ENCODE data around the gene TLE3.

DNA sequence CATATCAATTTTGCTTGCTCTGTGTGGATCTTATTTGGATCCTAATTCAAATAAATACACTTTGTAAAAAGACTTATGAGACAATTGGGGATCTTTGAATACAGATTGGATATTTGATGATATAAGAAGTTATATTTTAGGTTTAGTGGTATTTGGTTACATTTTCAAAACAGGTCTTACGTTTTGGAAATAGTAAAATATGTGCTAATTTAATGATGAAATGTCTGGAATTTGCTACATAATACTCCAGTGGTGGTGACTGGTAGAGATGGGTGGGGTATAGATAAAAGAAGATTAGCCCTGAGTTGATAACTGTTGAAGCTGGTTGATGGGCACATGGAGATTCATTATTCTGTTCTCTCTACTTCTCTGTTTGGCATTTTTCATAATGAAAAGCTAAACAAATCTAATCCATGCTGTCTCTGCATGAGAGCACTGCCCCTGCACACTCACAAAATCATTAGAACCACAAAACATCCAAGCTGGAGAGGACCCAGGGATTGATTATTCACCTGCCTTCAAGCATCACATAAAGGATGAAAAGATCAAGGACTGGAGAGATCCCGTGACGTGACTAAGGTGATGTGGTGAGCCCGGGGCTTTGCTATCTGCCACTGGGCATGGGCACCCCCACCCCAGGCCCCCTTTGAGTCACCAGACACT lies 58.9 kb downstream of the TLE3 start:
- TF ChIP-seq, protein P1, sequence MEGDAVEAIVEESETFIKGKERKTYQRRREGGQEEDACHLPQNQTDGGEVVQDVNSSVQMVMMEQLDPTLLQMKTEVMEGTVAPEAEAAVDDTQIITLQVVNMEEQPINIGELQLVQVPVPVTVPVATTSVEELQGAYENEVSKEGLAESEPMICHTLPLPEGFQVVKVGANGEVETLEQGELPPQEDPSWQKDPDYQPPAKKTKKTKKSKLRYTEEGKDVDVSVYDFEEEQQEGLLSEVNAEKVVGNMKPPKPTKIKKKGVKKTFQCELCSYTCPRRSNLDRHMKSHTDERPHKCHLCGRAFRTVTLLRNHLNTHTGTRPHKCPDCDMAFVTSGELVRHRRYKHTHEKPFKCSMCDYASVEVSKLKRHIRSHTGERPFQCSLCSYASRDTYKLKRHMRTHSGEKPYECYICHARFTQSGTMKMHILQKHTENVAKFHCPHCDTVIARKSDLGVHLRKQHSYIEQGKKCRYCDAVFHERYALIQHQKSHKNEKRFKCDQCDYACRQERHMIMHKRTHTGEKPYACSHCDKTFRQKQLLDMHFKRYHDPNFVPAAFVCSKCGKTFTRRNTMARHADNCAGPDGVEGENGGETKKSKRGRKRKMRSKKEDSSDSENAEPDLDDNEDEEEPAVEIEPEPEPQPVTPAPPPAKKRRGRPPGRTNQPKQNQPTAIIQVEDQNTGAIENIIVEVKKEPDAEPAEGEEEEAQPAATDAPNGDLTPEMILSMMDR (IDR thresholded peaks at IDR 0.05), result no peak
- no peak for TF ChIP-seq POLR2A (IDR thresholded peaks at IDR 0.05)

All from Peyer's patch (tissue), 4 donors.